GM12878 (cell line): ENCODE results near the gene CMC1.

Source experiments
- LARP7 ChIP-seq: fragments of 450-650 bp; IDR thresholded peaks from 2 replicates; pipeline ENCODE4 v1.6.1; 2017; ENCODE audit warnings: mild to moderate bottlenecking
- TF ChIP-seq, protein P1 (sequence below): fragments of 450-650 bp; IDR thresholded peaks from 2 replicates; pipeline ENCODE4 v1.6.1; 2017; ENCODE audit warnings: mild to moderate bottlenecking
- TF ChIP-seq, protein P2 (sequence below): IDR thresholded peaks from 2 replicates; pipeline ENCODE4 v1.6.1; 2012; ENCODE audit warnings: low read depth, low read length, improper control_type of control experiment

DNA sequence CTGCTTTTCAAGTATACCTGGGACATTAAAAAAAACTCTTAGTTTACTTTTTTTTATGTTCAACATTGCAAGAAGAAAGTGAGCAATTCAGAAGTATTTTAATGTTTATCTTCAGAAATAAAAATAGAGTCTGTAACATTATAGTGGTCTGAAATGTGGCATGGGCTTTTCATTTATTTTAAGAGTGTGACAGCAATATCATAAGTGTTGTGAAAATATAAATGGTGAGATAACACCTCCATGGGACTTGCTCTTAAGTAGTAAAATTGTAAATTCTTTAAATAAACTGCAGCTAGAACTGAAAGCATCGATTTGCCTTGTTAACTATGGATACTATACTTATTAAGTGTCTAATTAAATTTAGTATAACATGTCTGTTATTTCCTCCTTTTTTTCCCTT, 58.3 kb downstream of the CMC1 start:
- TF ChIP-seq, protein P1, sequence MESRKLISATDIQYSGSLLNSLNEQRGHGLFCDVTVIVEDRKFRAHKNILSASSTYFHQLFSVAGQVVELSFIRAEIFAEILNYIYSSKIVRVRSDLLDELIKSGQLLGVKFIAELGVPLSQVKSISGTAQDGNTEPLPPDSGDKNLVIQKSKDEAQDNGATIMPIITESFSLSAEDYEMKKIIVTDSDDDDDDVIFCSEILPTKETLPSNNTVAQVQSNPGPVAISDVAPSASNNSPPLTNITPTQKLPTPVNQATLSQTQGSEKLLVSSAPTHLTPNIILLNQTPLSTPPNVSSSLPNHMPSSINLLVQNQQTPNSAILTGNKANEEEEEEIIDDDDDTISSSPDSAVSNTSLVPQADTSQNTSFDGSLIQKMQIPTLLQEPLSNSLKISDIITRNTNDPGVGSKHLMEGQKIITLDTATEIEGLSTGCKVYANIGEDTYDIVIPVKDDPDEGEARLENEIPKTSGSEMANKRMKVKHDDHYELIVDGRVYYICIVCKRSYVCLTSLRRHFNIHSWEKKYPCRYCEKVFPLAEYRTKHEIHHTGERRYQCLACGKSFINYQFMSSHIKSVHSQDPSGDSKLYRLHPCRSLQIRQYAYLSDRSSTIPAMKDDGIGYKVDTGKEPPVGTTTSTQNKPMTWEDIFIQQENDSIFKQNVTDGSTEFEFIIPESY: no peak
- no peak for TF ChIP-seq LARP7
- TF ChIP-seq, protein P2, sequence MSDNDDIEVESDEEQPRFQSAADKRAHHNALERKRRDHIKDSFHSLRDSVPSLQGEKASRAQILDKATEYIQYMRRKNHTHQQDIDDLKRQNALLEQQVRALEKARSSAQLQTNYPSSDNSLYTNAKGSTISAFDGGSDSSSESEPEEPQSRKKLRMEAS: no peak
